Stimulated activated CD4-positive, alpha-beta T cell treated with anti-CD3 and anti-CD28 coated beads, Interleukin-1b, Interleukin-23, amount 100 ng/mL, for 4 hours (primary cell): ENCODE data around the gene METTL21C.

Source experiments
- DNase-seq, 2 donors: peaks; one replicate each; pipeline ENCODE4 v3.0.0-alpha.2; 2020; ENCODE audit warnings: low read depth in 2 of 2

METTL21C gene

DNA sequence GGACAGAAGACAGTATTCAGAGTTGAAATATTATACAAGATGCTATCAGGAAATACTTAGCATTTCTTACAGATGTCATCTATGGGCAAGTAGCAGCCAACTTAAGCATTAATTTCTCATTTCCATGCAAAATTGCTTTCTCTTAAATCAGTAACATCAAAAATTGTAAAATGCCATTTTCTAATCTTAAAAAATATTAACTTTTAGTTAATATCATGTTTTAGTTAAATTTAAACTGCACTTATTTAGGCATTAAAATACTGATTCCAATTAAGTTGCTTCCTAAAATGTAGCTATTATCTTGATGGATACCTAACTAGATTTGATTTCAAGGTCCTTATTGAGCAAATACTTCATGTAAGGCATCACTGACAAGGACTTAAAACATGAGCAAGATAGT is 27.8 kb downstream of the METTL21C start:
- no peak for DNase-seq

DNA sequence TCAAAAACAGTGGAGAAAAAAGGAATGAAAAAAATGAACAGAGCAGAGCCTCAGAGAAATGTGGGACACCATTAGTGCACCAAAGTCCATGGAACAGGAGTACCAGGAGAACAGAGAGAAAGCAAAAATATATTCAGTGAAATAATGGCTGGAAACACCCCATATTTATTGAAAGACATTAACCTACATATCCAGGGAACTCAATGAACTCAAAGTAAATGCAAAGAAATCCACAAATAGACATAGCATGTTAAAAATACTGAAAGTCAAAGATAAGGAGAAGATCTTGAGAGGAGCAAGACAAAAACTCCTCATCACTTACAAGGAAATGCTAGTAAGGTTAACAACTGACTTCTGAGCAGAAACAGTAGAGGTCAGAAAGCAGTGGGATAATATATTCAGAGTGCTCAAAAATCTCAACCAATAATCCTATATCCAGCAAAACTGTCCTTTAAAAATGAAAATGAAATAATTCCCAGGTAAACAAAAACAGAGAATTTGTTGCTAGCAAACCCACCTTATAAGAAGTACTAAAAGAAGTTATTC is 35.6 kb downstream of the METTL21C start:
- DNase-seq: no peak

DNA sequence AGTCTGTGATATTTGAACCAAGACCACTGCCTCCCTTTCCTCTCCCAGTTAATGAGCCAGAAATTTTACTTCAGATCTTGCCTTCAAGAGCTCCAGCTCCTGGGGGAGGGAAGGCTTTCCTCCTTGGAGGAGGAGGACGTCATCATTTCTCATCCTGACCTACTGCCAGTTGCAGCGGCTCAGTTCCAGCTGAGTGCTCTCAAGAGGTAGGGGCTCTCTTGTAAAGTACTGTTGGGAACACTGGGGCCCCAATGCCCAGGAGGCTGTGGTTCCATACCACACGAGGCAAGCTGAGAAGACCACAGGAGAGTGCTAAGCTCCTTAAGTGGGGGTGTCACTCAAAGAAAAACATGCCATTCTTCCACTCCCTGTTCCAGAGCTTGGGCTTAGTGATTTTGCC is 36.2 kb downstream of the METTL21C start:
- DNase-seq: no peak

DNA sequence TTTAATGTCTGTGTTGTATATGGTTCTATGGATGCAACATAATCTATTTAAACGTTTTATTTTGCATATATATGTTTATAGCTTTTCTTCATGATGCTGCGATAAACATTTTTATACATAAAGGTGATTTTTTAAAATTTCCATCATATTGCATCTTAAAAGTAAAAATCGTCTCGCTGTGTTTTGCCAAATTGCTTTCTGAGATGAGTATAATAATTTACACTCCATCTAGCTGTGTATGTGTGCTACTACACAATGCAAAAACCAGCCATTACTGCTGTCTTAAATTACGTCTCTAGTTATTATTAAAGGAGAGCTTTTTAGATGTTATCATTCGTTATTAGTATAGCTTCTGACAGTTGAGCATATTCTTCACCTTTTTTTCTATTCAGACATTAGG is 37.2 kb downstream of the METTL21C start:
- DNase-seq: no peak

DNA sequence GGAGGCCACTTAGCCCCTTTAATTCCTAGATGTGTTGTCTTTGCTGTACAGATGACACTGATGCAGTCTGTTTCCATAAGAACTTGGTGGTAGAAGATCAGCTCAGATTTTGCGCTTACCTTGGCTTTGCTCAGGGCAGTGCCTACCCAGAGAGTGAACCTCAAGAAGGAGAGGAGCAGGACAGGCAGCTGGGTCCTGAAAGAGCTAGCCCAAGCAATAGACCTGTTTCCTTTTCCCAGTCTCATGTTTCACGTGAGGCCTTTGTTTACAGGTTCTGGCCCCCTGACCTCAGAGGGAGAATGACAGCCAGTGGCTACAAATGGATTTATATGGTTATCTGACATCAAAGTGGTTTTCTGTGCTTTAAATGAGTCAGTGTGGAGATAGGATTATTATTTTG is 40.1 kb downstream of the METTL21C start:
- no peak for DNase-seq

DNA sequence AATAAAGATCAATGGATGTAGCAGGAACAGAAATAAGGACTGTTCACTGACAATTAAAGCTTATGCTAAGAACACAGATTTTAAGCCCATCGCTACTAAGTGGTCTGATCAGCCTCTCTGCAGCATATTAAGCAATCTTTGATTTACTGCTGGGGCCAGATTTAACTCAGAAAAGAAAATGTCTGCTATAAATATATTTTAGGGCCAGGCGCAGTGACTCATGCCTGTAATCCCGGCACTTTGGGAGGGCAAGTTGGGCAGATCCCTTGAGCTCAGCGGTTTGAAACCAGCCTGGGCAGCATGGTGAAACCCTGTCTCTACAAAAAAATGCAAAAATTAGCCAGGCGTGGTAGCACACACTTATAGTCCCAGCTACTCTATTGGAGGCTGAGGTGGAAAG is 43.0 kb downstream of the METTL21C start:
- DNase-seq: no peak

DNA sequence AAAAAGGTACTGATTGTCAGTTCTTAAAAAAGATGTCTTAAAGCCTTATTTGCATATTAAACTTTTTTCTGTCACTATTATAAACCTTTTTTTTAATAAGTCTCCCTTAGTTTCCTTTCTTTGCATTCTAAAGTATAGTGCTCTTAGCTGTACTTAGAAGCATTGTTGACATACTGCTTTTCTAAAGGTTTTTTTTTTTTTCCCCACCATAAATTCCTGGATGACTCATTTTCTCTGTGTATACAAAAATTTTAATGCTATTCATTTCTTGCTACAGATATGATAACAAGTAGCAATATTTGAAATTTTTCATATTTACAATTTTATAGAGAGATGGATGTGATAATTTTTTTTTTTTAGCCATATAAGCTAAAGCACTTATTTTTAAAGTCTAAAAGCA is 43.5 kb downstream of the METTL21C start:
- DNase-seq: no peak

DNA sequence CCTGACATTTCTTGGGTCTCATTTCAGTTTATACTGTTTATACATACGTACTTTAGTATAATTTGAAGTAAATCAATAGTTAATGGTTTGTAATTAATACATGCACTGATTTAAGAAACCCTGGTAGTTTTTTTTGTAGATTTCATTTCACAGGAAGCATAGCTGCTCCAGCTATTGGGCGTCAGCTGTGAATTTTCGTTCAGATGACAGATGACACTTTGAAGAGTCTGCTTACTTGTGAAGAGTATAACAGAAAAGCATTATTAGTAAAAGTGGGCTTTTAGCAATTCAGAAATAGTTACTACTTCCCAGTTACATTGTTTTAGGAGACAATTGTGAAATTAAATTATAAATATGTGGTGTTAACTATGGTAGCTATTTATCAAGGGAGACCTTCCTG is 44.4 kb downstream of the METTL21C start:
- no peak for DNase-seq

DNA sequence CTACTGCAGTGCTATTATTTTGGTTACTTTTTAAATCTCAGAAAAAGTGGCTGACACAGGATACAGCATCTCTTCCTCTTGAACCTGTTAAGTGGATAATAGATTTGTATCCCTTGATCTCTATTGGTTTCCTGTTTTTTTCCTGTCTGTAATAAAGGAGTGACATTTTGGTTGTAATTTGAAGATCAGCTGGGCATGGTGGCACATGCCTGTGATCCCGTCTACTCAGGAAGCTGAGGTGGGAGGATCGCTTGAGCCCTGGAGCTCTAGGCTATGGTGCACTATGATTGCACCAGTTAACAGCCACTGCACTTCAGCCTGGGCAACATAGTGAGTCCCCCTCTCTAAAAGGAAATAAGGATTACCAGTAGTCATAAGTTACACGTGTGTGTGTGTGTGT is 46.8 kb downstream of the METTL21C start:
- no peak for DNase-seq

DNA sequence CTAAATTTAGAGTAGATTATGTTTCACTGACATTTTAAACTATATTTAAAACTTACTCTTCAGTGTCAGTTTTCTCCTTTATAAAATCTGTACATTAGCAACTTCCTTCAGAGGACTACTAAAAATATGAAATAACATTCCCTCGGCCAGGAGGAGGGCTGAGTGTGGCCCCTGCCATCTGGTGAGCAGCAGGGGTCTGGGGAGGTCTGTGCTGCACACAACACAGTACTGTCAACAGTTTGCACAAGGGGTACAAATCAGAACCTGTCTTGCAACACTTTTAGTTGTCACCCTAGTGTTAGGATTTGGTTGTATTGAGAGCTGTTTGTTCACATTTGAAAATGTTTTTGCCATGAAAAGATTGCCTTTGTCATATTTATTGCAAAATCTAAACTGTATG is 49.1 kb downstream of the METTL21C start:
- DNase-seq: no peak

DNA sequence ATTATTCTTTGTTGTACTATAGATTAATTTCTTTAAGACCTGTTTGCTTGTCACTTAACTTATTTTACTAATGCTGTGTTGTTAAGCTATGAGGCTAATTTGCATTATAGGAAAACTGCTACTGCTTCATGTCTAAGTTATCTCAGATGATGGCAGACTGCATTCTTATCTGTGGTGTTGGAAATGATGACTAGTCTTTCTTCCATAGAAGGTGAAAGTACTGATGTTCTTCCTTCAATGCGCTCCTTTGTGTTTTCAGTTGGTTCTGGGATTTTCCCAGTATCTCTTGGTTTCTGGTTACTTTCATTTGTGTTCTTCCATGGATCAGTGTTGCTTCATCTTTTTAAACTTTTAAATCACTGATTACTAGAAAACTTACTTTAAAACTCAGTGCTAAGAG is 51.2 kb downstream of the METTL21C start:
- no peak for DNase-seq

DNA sequence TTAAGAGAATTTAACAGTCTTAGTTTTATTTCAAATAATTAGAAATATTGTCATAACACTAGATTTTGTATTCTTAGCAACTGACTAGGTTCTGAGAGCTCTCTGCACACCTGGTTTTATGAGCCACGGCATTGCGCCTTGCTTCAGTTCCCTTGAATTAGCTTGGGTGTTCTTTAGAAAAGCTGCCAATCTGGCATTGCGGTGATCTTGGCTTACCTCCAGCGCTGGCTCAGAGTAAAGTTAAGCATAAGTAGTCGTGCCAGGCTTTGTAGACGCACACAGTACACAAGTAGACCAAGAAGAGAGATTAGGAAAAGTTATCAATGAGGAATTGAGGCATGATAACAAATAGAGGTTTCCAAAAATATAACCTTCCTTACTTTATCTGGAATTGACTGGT is 52.4 kb downstream of the METTL21C start:
- DNase-seq: no peak

DNA sequence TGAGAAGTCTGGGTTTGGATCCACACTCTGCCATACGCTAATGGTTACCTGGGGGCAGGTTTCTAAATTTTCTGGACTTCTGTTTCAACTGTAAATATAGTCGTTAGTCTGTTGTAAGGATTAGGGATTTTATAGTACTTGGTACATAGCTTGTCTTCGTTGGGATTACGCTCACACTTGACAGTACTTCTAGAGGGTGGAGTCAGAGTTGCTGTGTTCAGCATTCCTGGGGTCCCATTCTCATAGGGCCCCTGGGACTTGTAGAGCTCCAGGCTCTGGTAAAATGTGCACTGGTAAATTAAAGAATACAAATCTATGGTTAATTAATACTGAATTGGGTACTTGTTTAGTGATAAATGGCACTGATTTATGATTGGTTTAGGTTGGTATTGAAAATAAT is 52.8 kb downstream of the METTL21C start:
- DNase-seq: no peak

DNA sequence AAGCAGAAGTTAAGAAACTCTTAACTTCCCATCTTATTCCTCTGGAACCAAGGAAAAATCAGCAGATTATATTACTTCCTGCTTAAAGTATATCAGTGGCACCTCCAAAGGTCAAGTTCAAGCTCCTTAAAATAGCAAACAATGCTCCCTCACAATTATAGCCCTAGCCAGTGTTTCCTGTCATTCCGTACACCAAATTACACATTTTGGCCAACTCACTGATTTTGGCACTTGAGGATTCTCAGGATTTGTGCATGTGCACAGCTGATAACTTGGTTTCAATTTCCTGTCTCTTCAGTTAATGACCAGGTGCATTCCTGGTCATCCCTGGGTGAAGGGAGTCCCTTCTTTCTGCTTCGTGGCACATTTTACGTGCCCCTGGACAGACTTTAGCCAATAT is 56.1 kb downstream of the METTL21C start:
- no peak for DNase-seq
